ENCODE data around the gene DGKZ. TPM values are rescaled to one million over a fixed set of nuclear protein-coding genes. Genes with fewer than 3 reads are reported as not detected.

Gene DGKZ
- total RNA-seq, 1 experiment from 2014 or later, result 68.9 TPM

- H3K4me1 Mint-ChIP-seq, result peaks cover 16 to 18% of the 10 kb centered on the region in 2 experiments
- Histone ChIP-seq H3K27me3 (ENCODE audit: insufficient read depth, low read length) (no peaks in the 10 kb centered on the region), H2BK12ac (ENCODE audit: insufficient read length, low read depth, low read length) (no peak overlapping the region), H3K56ac (ENCODE audit: insufficient read length, low read depth, low read length) (no peak overlapping the region), H3K23ac (ENCODE audit: insufficient read length, low read depth, low read length) (no peak overlapping the region), H3K79me1 (ENCODE audit: insufficient read depth, low read depth, low read length, poor library complexity, severe bottlenecking) (no peaks in the 10 kb centered on the region), H3K4ac (ENCODE audit: low read depth, low read length) (no peak overlapping the region), H3K14ac (ENCODE audit: insufficient read depth, low read length) (no peak overlapping the region), H3K4me1 (ENCODE audit: insufficient read depth, low read length) (0 out of 2 replicates have a peak, but pooled peaks cover 5% of the 10 kb centered on the region), H2BK120ac (ENCODE audit: low read depth, low read length, poor library complexity, severe bottlenecking) (no peak overlapping the region), H3K9ac (ENCODE audit: extremely low read depth, insufficient read length, low read length) (no peak overlapping the region), H4K20me1 (ENCODE audit: control insufficient read depth, insufficient read depth, insufficient read length) (no peaks in the 10 kb centered on the region), H2AK5ac (ENCODE audit: insufficient read length, low read length) (no peak overlapping the region), H2BK5ac (ENCODE audit: insufficient read length, low read length) (no peak overlapping the region), H3K27ac (ENCODE audit: insufficient read length, low read depth, low read length) (no peak overlapping the region), H3K79me2 (ENCODE audit: insufficient read depth, low read length) (no peaks in the 10 kb centered on the region), H3K23me2 (ENCODE audit: insufficient read length, low read depth, low read length, poor library complexity, severe bottlenecking) (peaks cover 15% of the 10 kb centered on the region), H2BK15ac (ENCODE audit: low read depth, low read length) (no peak overlapping the region), H3K9me3 (ENCODE audit: control insufficient read depth, low read depth, low read length) (no peaks in the 10 kb centered on the region), H4K91ac (ENCODE audit: insufficient read length, low read depth, low read length) (no peak overlapping the region), H3T11ph (ENCODE audit: low read length) (no peak overlapping the region), H4K8ac (replicated peaks; ENCODE audit: insufficient read length, low read depth, low read length) (no peak overlapping the region), H2BK20ac (ENCODE audit: low read depth, low read length, poor library complexity, severe bottlenecking) (no peak overlapping the region), H4K5ac (ENCODE audit: insufficient read length, low read depth, low read length) (no peak overlapping the region), H2AFZ (ENCODE audit: low read length) (no peak overlapping the region), H3K4me2 (ENCODE audit: insufficient read depth, insufficient read length, low read length) (no peak overlapping the region), H3K18ac (ENCODE audit: insufficient read length, low read depth, low read length) (no peak overlapping the region)
- H3K27ac Mint-ChIP-seq, result peak overlapping the region in 1 of 3 experiments; percentile 6; a peak in 1 of 7 replicates
- no peak overlapping the region for H3K4me3 Mint-ChIP-seq
- no peak for DNase-seq
- peaks cover 0 to 4% (median 0%) of the 10 kb centered on the region in 3 experiments; a peak in 1 of 7 replicates for H3K36me3 Mint-ChIP-seq (ENCODE audit: insufficient read depth in 1 of 3, low read depth in 3 of 3)
- no CpG with 5 or more reads among the region's 5 CpGs for WGBS (ENCODE audit: extremely low coverage, insufficient read length, low lambda C conversion rate)
- no peaks in the 10 kb centered on the region for H3K27me3 Mint-ChIP-seq (ENCODE audit: low read depth)
- H3K9me3 Mint-ChIP-seq, result no peaks in the 10 kb centered on the region
- TF ChIP-seq CTCF (conservative IDR thresholded peaks at IDR 0.05), result no peak; the same call in 2 of the 3 replicates
Observed at GRCh38 chr11:46299451-46299961, 47.8 kb upstream of the DGKZ start.
